Neural cell (in vitro differentiated cells): ENCODE results near the gene MACROH2A2. TPM values are rescaled to one million over a fixed set of nuclear protein-coding genes. Genes with fewer than 3 reads are reported as not detected.

Source experiments
- H2AFZ ChIP-seq: fragments of 200-600, 300-800 bp; sonication (generic), shearing (Covaris generic); 2 replicates; pipeline ENCODE4 v1.6.0; 2014; ENCODE audit warnings: low read depth, mild to moderate bottlenecking, antibody characterized with exemption, low read length, moderate library complexity
- H3F3A ChIP-seq: fragments of 200-600 bp; shearing (Covaris generic); 2 replicates; pipeline ENCODE4 v1.6.1; 2016; ENCODE audit warnings: mild to moderate bottlenecking, moderate library complexity, mixed read lengths, antibody characterized with exemption, low read length; ENCODE audit not compliant: insufficient read depth, poor library complexity, severe bottlenecking
- H3K27ac ChIP-seq: fragments of 200-600, 300-800 bp; sonication (generic), shearing (Covaris generic); 2 replicates; pipeline ENCODE4 v1.5.1; 2014; ENCODE audit warnings: mild to moderate bottlenecking, low read length, moderate library complexity
- H3K27me3 ChIP-seq: fragments of 300-800, 200-600 bp; sonication (generic), shearing (Covaris generic); 2 replicates; pipeline ENCODE4 v1.6.0; 2014; ENCODE audit warnings: mild to moderate bottlenecking, low read depth, low read length, moderate library complexity; ENCODE audit not compliant: insufficient read depth
- H3K36me3 ChIP-seq: fragments of 300-800, 200-600 bp; sonication (generic), shearing (Covaris generic); 2 replicates; pipeline ENCODE4 v1.5.1; 2014; ENCODE audit warnings: mild to moderate bottlenecking, antibody characterized with exemption, low read length, moderate library complexity; ENCODE audit not compliant: insufficient read depth
- H3K4me2 ChIP-seq: fragments of 300-800, 200-600 bp; sonication (generic), shearing (Covaris generic); 2 replicates; pipeline ENCODE4 v1.6.0; 2014; ENCODE audit warnings: mild to moderate bottlenecking, low read length
- H3K4me3 ChIP-seq: fragments of 300-800, 200-600 bp; sonication (generic), shearing (Covaris generic); 2 replicates; pipeline ENCODE4 v1.5.1; 2014; ENCODE audit warnings: mild to moderate bottlenecking, low read length, moderate library complexity
- H3K79me2 ChIP-seq: fragments of 200-600 bp; shearing (Covaris generic); replicated peaks from 2 replicates; pipeline ENCODE4 v1.6.0; 2014; ENCODE audit warnings: mild to moderate bottlenecking, low read length, moderate library complexity; ENCODE audit not compliant: insufficient read depth
- H3K9ac ChIP-seq: fragments of 300-800, 200-600 bp; sonication (generic), shearing (Covaris generic); 2 replicates; pipeline ENCODE4 v1.6.1; 2016; ENCODE audit warnings: mild to moderate bottlenecking, low read length, mixed read lengths
- H3K9me2 ChIP-seq: fragments of 200-600 bp; shearing (Covaris generic); 2 replicates; pipeline ENCODE4 v1.6.1; 2016; ENCODE audit warnings: mild to moderate bottlenecking, low read length, mixed read lengths; ENCODE audit not compliant: insufficient read depth
- H3K9me3 ChIP-seq: fragments of 200-600, 300-800 bp; sonication (generic), shearing (Covaris generic); 2 replicates; pipeline ENCODE4 v1.6.1; 2016; ENCODE audit warnings: mild to moderate bottlenecking, mixed run types, low read length, moderate library complexity, mixed read lengths
- H4K20me1 ChIP-seq: fragments of 200-600 bp; shearing (Covaris generic); 2 replicates; pipeline ENCODE4 v1.6.1; 2016; ENCODE audit warnings: mild to moderate bottlenecking, mixed run types; ENCODE audit not compliant: insufficient read depth
- EP300 ChIP-seq: fragments of 450-650 bp; conservative IDR thresholded peaks from 2 replicates; pipeline ENCODE4 v1.6.1; 2014; ENCODE audit warnings: antibody characterized with exemption, mild to moderate bottlenecking, moderate library complexity; ENCODE audit not compliant: poor library complexity, severe bottlenecking
- EZH2 ChIP-seq: fragments of 200-600, 300-800 bp; shearing (Covaris generic), sonication (generic); IDR thresholded peaks from 2 replicates; pipeline ENCODE4 v1.6.1; 2014; ENCODE audit warnings: antibody characterized with exemption, low read length, borderline replicate concordance, mild to moderate bottlenecking; ENCODE audit not compliant: insufficient read depth, poor library complexity, severe bottlenecking
- MXI1 ChIP-seq: fragments of 450-650 bp; conservative IDR thresholded peaks from 2 replicates; pipeline ENCODE4 v1.6.1; 2014; ENCODE audit warnings: antibody characterized with exemption, mild to moderate bottlenecking; ENCODE audit not compliant: poor library complexity, severe bottlenecking
- POLR2AphosphoS5 ChIP-seq: IDR thresholded peaks from 2 replicates; pipeline ENCODE4 v1.6.1; 2012
- RAD21 ChIP-seq: fragments of 450-650 bp; conservative IDR thresholded peaks from 2 replicates; pipeline ENCODE4 v1.6.1; 2014; ENCODE audit warnings: antibody characterized with exemption, mild to moderate bottlenecking, moderate library complexity
- SMC3 ChIP-seq: fragments of 450-650 bp; conservative IDR thresholded peaks from 2 replicates; pipeline ENCODE4 v1.6.1; 2014; ENCODE audit warnings: antibody characterized with exemption, mild to moderate bottlenecking, moderate library complexity; ENCODE audit not compliant: poor library complexity
- TAF1 ChIP-seq: IDR thresholded peaks from 2 replicates; pipeline ENCODE4 v1.6.1; 2012; ENCODE audit warnings: low read depth
- polyA plus RNA-seq: library from polyadenylated mRNA; depleted of rRNA; stranded (reverse); fragments of >200 nt; gene quantifications from 2 replicates; pipeline ENCODE4 v1.2.3, GENCODE V29; 2014
- TF ChIP-seq, protein P1 (sequence below): IDR thresholded peaks from 2 replicates; pipeline ENCODE4 v1.6.1; 2012; ENCODE audit warnings: borderline replicate concordance
- TF ChIP-seq, protein P2 (sequence below): fragments of 450-650 bp; IDR thresholded peaks from 2 replicates; pipeline ENCODE4 v1.5.1; 2014; ENCODE audit warnings: antibody characterized with exemption, mild to moderate bottlenecking, moderate library complexity; ENCODE audit not compliant: poor library complexity, severe bottlenecking

MACROH2A2 gene
- polyA plus RNA-seq, 1 donor from 2014 or later: 173 TPM

DNA sequence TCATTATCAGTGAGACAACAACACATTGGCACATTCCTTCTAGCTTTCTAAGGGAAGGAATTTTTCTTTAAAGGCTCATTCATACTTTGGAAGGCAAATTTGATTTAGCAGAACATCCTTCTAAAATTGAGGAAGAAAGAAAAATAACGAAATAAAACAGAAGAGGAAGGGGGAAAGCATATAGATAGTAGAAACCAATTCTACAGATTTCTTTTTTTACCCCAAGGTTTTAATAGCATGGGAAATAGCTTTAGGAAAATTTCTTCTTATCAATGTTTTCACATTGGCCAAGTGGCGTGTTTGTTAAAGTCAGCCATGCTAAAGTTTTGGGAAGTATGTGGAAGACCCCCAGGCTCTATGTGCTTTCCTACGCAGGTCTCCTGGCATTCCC lies 35.7 kb downstream of the MACROH2A2 start:
- no peak overlapping the region for H2AFZ ChIP-seq
- H3K4me2 ChIP-seq: no peak overlapping the region
- H3K4me3 ChIP-seq: no peak overlapping the region
- peaks cover 3% of the 10 kb centered on the region for H3K79me2 ChIP-seq
- no peaks in the 10 kb centered on the region for H3F3A ChIP-seq
- no peaks in the 10 kb centered on the region for H3K27me3 ChIP-seq
- H4K20me1 ChIP-seq: no peaks in the 10 kb centered on the region
- no peaks in the 10 kb centered on the region for H3K9me3 ChIP-seq
- no peak overlapping the region for H3K27ac ChIP-seq
- no peak overlapping the region for H3K9ac ChIP-seq
- TF ChIP-seq, protein P1, sequence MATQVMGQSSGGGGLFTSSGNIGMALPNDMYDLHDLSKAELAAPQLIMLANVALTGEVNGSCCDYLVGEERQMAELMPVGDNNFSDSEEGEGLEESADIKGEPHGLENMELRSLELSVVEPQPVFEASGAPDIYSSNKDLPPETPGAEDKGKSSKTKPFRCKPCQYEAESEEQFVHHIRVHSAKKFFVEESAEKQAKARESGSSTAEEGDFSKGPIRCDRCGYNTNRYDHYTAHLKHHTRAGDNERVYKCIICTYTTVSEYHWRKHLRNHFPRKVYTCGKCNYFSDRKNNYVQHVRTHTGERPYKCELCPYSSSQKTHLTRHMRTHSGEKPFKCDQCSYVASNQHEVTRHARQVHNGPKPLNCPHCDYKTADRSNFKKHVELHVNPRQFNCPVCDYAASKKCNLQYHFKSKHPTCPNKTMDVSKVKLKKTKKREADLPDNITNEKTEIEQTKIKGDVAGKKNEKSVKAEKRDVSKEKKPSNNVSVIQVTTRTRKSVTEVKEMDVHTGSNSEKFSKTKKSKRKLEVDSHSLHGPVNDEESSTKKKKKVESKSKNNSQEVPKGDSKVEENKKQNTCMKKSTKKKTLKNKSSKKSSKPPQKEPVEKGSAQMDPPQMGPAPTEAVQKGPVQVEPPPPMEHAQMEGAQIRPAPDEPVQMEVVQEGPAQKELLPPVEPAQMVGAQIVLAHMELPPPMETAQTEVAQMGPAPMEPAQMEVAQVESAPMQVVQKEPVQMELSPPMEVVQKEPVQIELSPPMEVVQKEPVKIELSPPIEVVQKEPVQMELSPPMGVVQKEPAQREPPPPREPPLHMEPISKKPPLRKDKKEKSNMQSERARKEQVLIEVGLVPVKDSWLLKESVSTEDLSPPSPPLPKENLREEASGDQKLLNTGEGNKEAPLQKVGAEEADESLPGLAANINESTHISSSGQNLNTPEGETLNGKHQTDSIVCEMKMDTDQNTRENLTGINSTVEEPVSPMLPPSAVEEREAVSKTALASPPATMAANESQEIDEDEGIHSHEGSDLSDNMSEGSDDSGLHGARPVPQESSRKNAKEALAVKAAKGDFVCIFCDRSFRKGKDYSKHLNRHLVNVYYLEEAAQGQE: no peak
- TF ChIP-seq RAD21: no peak
- no peak for TF ChIP-seq POLR2AphosphoS5
- TF ChIP-seq EP300: no peak
- TF ChIP-seq, protein P2, sequence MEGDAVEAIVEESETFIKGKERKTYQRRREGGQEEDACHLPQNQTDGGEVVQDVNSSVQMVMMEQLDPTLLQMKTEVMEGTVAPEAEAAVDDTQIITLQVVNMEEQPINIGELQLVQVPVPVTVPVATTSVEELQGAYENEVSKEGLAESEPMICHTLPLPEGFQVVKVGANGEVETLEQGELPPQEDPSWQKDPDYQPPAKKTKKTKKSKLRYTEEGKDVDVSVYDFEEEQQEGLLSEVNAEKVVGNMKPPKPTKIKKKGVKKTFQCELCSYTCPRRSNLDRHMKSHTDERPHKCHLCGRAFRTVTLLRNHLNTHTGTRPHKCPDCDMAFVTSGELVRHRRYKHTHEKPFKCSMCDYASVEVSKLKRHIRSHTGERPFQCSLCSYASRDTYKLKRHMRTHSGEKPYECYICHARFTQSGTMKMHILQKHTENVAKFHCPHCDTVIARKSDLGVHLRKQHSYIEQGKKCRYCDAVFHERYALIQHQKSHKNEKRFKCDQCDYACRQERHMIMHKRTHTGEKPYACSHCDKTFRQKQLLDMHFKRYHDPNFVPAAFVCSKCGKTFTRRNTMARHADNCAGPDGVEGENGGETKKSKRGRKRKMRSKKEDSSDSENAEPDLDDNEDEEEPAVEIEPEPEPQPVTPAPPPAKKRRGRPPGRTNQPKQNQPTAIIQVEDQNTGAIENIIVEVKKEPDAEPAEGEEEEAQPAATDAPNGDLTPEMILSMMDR: no peak
- TF ChIP-seq SMC3: no peak
- TF ChIP-seq TAF1: no peak
- H3K9me2 ChIP-seq: no peaks in the 10 kb centered on the region
- peaks cover 2% of the 10 kb centered on the region for H3K36me3 ChIP-seq

DNA sequence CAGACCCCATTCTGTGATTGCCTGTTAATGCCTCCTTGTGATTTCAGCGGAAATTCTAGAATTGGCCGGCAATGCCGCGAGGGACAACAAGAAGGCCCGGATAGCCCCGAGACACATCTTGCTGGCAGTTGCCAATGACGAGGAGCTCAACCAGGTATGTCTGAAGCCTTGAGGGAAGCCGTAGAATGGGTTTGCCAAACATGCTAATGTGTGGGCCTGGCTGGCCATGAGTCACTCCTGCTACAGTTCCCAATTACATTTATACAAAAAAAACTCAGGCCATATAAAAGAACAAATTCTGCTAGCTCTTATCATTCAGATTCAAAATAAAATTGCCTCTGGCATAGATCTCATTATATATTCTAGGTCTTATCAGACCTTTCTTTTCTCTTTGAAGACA lies 37.4 kb downstream of the MACROH2A2 start:
- Histone ChIP-seq H3K9ac (no peak overlapping the region), H3K4me3 (no peak overlapping the region), H3K36me3 (peaks cover 12% of the 10 kb centered on the region), H3K27ac (no peak overlapping the region), H3K79me2 (peaks cover 3% of the 10 kb centered on the region), H2AFZ (no peak overlapping the region), H3F3A (no peaks in the 10 kb centered on the region), H4K20me1 (no peaks in the 10 kb centered on the region), H3K27me3 (no peaks in the 10 kb centered on the region), H3K9me3 (no peaks in the 10 kb centered on the region), H3K4me2 (no peak overlapping the region), H3K9me2 (no peaks in the 10 kb centered on the region)
- no peak for TF ChIP-seq EZH2

DNA sequence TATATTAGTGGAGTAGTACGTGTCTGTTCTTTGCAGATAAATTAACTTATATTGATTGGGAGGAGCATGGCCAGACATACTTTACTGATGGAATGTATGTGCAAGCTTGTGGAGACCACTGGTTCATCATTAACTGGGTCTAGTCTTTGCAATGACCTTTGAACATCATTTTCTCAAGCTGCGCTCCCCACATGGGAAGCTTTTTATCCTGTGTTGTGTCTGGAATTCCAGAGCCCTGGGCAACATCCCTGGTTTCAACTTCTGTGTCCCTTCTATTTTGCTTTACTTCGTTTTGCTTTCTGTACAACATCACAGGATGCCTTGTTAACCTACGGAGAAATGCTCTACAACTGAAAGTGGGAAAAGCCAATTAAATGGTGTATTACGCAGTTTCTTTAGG lies 38.3 kb downstream of the MACROH2A2 start:
- Histone ChIP-seq H3K9me3 (no peaks in the 10 kb centered on the region), H3K9ac (no peak overlapping the region), H2AFZ (no peak overlapping the region), H3K4me2 (no peak overlapping the region), H4K20me1 (no peaks in the 10 kb centered on the region), H3K9me2 (no peaks in the 10 kb centered on the region), H3K4me3 (no peak overlapping the region), H3K79me2 (peaks cover 3% of the 10 kb centered on the region), H3K27me3 (no peaks in the 10 kb centered on the region), H3F3A (no peaks in the 10 kb centered on the region), H3K36me3 (peaks cover 12% of the 10 kb centered on the region), H3K27ac (no peak overlapping the region)
- TF ChIP-seq RAD21: no peak
- TF ChIP-seq EP300: no peak
- no peak for TF ChIP-seq EZH2
- no peak for TF ChIP-seq SMC3
- TF ChIP-seq MXI1: no peak
